HG02610 (cell line): Measurements from ENCODE around the gene MYOD1.

Experiments
- ATAC-seq: cut with Tn5 transposase; IDR thresholded peaks from one replicate; pipeline ENCODE4 v1.9.1; 2021; ENCODE audit warnings: mild to moderate bottlenecking, moderate library complexity; ENCODE audit not compliant: unreplicated experiment

MYOD1 gene

GRCh38 chr11:17719028-17719937 lies at the start of gene MYOD1:
TSS of gene MYOD1 (plus strand) at chr11:17719571. CDS start at chr11:17719783, 212 bp downstream.
- no peak for ATAC-seq

DNA sequence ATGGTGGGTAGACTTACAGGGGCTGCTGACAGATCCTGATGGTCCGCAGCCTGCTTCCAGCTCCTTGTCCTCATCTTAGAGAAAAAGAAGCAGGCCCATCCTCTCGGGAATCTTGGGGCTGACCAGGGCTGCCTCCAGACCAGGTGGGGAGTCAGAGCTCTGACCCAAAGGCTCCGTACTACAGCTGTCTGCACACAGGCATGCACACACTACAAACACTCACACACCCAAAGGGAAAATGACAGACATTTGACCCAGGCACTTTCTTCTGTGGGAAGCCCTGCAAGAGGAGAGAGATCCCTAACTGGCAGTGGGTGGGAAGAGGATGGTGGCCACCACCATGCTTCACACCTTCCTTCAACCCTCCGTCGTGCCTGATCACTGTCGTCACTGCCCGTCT lies 46.9 kb upstream of the MYOD1 start:
- no peak for ATAC-seq

DNA sequence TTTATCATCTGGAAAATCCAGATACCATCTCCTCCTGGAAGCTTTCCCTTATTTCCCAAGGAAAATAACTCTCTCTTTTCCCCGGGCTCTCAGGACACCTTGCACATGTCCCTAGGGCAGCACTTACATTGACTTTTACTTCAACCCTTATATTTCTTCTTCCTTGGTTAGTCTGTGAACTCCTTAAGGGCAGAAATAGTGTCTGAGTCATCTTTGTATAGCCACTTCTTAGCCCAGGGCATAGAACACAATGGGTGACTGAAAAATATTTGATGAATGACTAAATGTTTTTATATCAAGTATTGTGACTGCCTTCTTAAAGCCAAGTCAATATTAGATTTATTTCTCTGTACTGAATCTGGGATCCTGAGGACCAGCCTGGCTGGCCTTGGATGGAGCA lies 45.4 kb upstream of the MYOD1 start:
- no peak for ATAC-seq

DNA sequence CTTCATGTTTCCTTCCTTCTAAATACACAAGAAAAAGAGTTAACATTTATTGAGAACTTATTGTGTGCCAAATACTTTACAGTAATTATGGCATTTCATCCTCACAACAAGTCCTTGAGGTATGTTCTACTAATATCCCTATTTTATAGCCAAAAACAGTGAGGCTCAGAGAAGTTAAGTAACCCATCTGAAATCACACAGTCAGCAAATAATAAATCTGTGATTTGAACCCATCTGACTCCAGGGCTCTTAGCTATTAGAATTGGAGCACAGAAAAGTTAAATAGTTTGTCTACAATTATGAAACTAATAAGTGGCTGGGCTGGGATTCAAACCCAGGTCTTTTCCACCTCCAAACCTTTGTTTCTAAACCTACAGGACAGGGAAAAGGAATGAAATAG lies 36.5 kb upstream of the MYOD1 start:
- no peak for ATAC-seq

- no peak for ATAC-seq
Measured at GRCh38 chr11:17683377-17684161, 35.8 kb upstream of the MYOD1 start.

DNA sequence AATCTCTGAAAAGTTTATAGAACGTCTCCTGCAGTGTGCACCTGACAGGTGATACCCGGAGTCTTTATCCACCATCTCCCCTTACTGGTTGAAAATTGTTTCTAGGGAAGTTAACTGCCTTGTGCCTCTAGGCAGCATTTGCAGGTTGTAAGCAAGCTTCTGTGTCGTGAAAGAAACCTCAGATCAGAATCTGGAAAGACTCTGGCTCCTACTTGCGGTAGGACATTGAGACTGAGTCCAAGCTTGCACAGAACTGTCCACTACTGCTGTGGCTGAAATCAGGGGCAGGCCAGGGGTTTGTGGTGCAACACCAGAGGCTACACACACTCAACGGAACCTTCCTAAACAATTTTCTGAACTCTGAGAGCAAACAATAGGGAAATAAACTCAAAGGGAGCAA lies 34.8 kb upstream of the MYOD1 start:
- ATAC-seq: no peak

- ATAC-seq: no peak
Measured at GRCh38 chr11:17686231-17686980, 33.0 kb upstream of the MYOD1 start.

- no peak for ATAC-seq
Measured at GRCh38 chr11:17687946-17688670, 31.3 kb upstream of the MYOD1 start.

DNA sequence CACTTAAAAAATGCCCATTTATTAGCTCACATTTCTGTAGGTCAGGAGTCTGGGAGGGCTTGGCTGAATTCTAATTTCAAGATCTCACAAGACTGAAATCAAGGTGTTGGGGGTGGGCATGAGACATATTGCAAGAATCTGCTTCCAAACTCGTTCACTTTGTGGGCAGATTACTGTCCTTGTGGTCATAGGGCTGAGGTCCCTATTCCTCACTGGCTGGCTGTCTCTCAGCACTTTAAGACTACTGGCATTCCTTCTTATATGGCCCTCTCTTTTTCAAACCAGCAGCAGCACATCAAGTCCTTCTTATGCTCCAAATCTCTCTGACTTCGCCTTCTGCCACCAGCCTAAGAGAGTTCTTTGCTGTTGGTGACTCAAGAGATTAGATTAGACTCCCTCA lies 27.8 kb upstream of the MYOD1 start:
- ATAC-seq: no peak

GRCh38 chr11:17691976-17692375 lies 27.4 kb upstream of the MYOD1 start:
- no peak for ATAC-seq

- ATAC-seq: no peak
Measured at GRCh38 chr11:17692931-17693330, 26.4 kb upstream of the MYOD1 start.

GRCh38 chr11:17693531-17693930 lies 25.8 kb upstream of the MYOD1 start:
- ATAC-seq: no peak

- ATAC-seq: no peak
Measured at GRCh38 chr11:17694494-17695110, 24.8 kb upstream of the MYOD1 start.

DNA sequence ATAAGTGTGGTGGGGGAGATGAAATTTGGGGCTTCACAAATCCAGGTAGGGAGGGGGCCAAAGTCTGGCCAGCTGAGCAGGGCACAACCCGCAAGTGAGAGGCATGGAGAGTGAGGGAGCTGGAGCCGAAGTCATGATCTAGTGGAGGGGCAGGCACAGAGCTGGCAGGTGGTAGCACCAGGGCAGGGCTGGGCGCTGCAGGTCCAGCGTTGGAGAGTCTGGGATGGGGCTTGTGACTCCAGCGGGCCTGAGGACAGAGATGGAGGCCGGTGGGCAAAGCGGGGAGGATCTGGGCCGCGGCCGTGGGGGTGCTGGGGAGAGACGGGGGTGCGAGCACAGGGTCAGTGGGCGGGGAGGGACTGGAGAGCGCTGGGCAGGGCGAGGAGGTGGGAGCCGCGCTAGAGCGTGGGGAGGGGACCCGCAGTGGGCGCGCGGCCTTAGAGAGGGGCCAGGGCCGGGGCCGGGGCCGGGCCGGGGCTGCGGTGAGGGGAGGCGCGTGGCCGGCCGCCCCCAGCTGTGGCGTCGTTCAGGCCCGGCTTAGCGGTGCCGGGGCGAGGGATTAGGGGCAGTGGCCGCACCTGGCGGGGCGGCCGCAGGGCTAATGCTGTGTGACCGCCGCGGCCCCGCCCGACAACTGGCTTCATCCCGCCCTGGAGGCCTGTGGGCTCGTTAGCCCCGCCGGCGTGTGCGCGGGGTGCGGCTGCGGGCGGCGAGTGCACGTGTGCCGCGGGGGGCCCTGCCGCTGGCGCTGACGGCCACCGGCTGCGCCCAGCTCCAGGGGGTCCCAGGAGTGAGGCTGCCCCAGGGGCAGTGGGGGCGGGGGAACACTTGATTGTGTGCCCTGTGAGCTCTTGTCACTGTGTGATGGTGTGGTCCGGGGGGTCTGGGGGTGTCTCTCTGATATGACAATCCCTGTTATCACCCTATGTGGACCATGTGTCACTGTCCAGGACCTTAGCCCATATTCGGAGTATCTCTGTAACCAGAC lies 23.6 kb upstream of the MYOD1 start:
- no peak for ATAC-seq

- ATAC-seq: no peak
Measured at GRCh38 chr11:17696741-17697140, 22.6 kb upstream of the MYOD1 start.

- ATAC-seq: no peak
Measured at GRCh38 chr11:17697175-17697949, 22.0 kb upstream of the MYOD1 start.

GRCh38 chr11:17699147-17700114 lies 19.9 kb upstream of the MYOD1 start:
- no peak for ATAC-seq
